GM12878 (cell line): ENCODE data around the gene CFAP97.

Experiments
- CTCF ChIP-seq, 3 experiments: IDR thresholded peaks in 2 of 3; conservative IDR thresholded peaks in 1 of 3; 2 replicates each; pipeline ENCODE4 v1.5.1; 2011; ENCODE audit warnings: low read depth in 3 of 3, low read length in 3 of 3, mild to moderate bottlenecking in 3 of 3, control low read depth in 2 of 3, moderate library complexity in 2 of 3, inconsistent platforms in 1 of 3, mixed read lengths in 1 of 3; ENCODE audit not compliant: control insufficient read depth in 2 of 3, insufficient read depth in 1 of 3; ENCODE audit errors: extremely low read depth in 1 of 3
- HDGF ChIP-seq: fragments of 450-650 bp; IDR thresholded peaks from 2 replicates; pipeline ENCODE4 v1.6.1; 2016; ENCODE audit warnings: antibody characterized with exemption

GRCh38 chr4:185219551-185220344, 15.9 kb upstream of the CFAP97 start:
- TF ChIP-seq CTCF (IDR thresholded peaks at IDR 0.05 in 2 of 3, conservative IDR thresholded peaks at IDR 0.05 in 1 of 3; ENCODE audit: control insufficient read depth in 2 of 3, extremely low read depth in 1 of 3, insufficient read depth in 1 of 3, low read depth in 3 of 3, low read length in 3 of 3) = no peak
- no peak for TF ChIP-seq HDGF
